WTC11 (cell line): ENCODE results near the gene CAMK2D. TPM values are rescaled to one million over a fixed set of nuclear protein-coding genes. Genes with fewer than 3 reads are reported as not detected.

Source experiments
- ATAC-seq: fragments of 200-7000 bp; cut with Tn5 transposase; 2 replicates; pipeline ENCODE4 v1.10.0; 2021; ENCODE audit warnings: mild to moderate bottlenecking, moderate library complexity
- CTCF ChIA-PET: fragments of 300-600 bp; sonication (Branson Sonifier 250); formaldehyde crosslinking; loops from one replicate; lab custom pipeline; 2021; ENCODE audit warnings: antibody characterized with exemption; lab: Charles Lee
- POLR2A ChIA-PET: fragments of 350-600 bp; sonication (Branson Sonifier 250); formaldehyde crosslinking; loops from one replicate; lab custom pipeline; 2021; ENCODE audit warnings: antibody characterized with exemption; lab: Charles Lee
- DNase-seq: peaks from one replicate; pipeline ENCODE4 v3.0.0; 2021; ENCODE audit warnings: low spot score
- H3K27ac Mint-ChIP-seq: 2 replicates; pipeline ENCODE4 v1.8.0; 2021; ENCODE audit warnings: mixed read lengths
- H3K27me3 Mint-ChIP-seq: 2 replicates; pipeline ENCODE4 v1.8.0; 2021; ENCODE audit warnings: low read depth, mild to moderate bottlenecking, moderate library complexity, mixed read lengths
- H3K36me3 Mint-ChIP-seq: 2 replicates; pipeline ENCODE4 v1.8.0; 2021; ENCODE audit warnings: mixed read lengths
- H3K4me1 Mint-ChIP-seq: 2 replicates; pipeline ENCODE4 v1.8.0; 2022; ENCODE audit warnings: mixed read lengths
- H3K4me3 Mint-ChIP-seq: 2 replicates; pipeline ENCODE4 v1.8.0; 2021; ENCODE audit warnings: mild to moderate bottlenecking, moderate library complexity, mixed read lengths
- H3K9me3 Mint-ChIP-seq: 2 replicates; pipeline ENCODE4 v1.8.0; 2021; ENCODE audit warnings: mixed read lengths
- AFF4 ChIP-seq: sonication (generic); formaldehyde crosslinking; IDR thresholded peaks from 2 replicates; pipeline ENCODE4 v1.8.1; 2023; ENCODE audit warnings: mild to moderate bottlenecking, missing genetic modification reagents, borderline replicate concordance
- AR ChIP-seq: fragments of 250-450 bp; sonication (Bioruptor Pico); IDR thresholded peaks from 2 replicates; pipeline ENCODE4 v1.9.0; 2021; ENCODE audit warnings: mild to moderate bottlenecking
- E2F5 ChIP-seq: sonication (generic); formaldehyde crosslinking; IDR thresholded peaks from 2 replicates; pipeline ENCODE4 v1.8.1; 2022; ENCODE audit warnings: mild to moderate bottlenecking, moderate library complexity, missing genetic modification reagents
- ELF4 ChIP-seq: sonication (generic); formaldehyde crosslinking; IDR thresholded peaks from 2 replicates; pipeline ENCODE4 v1.8.1; 2022; ENCODE audit warnings: low read depth, mild to moderate bottlenecking, moderate library complexity, missing genetic modification reagents
- ESRRA ChIP-seq: sonication (generic); formaldehyde crosslinking; IDR thresholded peaks from 2 replicates; pipeline ENCODE4 v1.8.1; 2022; ENCODE audit warnings: mild to moderate bottlenecking, missing genetic modification reagents, borderline replicate concordance
- ETV6 ChIP-seq: sonication (generic); formaldehyde crosslinking; IDR thresholded peaks from 2 replicates; pipeline ENCODE4 v1.8.1; 2022; ENCODE audit warnings: mild to moderate bottlenecking, missing genetic modification reagents
- GRHL2 ChIP-seq: fragments of 250-450 bp; sonication (Bioruptor Pico); IDR thresholded peaks from 2 replicates; pipeline ENCODE4 v1.8.0; 2022; ENCODE audit warnings: mild to moderate bottlenecking, moderate library complexity; ENCODE audit not compliant: insufficient replicate concordance, severe bottlenecking
- MAX ChIP-seq: sonication (generic); formaldehyde crosslinking; IDR thresholded peaks from 2 replicates; pipeline ENCODE4 v1.8.0; 2022; ENCODE audit warnings: mild to moderate bottlenecking, missing genetic modification reagents
- NFATC4 ChIP-seq: fragments of 250-450 bp; sonication (Bioruptor Pico); IDR thresholded peaks from 2 replicates; pipeline ENCODE4 v1.9.0; 2021; ENCODE audit warnings: mild to moderate bottlenecking
- NFYB ChIP-seq: sonication (generic); formaldehyde crosslinking; conservative IDR thresholded peaks from 2 replicates; pipeline ENCODE4 v1.8.0; 2022; ENCODE audit warnings: low read depth, missing genetic modification reagents
- OVOL2 ChIP-seq: fragments of 250-450 bp; sonication (Bioruptor Pico); IDR thresholded peaks from 2 replicates; pipeline ENCODE4 v1.9.0; 2021; ENCODE audit warnings: mild to moderate bottlenecking, borderline replicate concordance
- RORB ChIP-seq: fragments of 250-450 bp; sonication (Bioruptor Pico); IDR thresholded peaks from 2 replicates; pipeline ENCODE4 v1.9.0; 2021; ENCODE audit warnings: mild to moderate bottlenecking
- SMAD4 ChIP-seq: sonication (generic); formaldehyde crosslinking; IDR thresholded peaks from 2 replicates; pipeline ENCODE4 v1.8.0; 2022; ENCODE audit warnings: mild to moderate bottlenecking, missing genetic modification reagents
- TEAD1 ChIP-seq: sonication (generic); formaldehyde crosslinking; IDR thresholded peaks from 2 replicates; pipeline ENCODE4 v1.8.0; 2022; ENCODE audit warnings: mild to moderate bottlenecking, missing genetic modification reagents
- TEAD4 ChIP-seq: sonication (generic); formaldehyde crosslinking; IDR thresholded peaks from 2 replicates; pipeline ENCODE4 v1.8.0; 2022; ENCODE audit warnings: mild to moderate bottlenecking, missing genetic modification reagents
- TP53 ChIP-seq: sonication (generic); formaldehyde crosslinking; IDR thresholded peaks from 2 replicates; pipeline ENCODE4 v1.8.1; 2023; ENCODE audit warnings: mild to moderate bottlenecking, missing genetic modification reagents
- total RNA-seq: library from RNA; stranded (reverse); gene quantifications from 3 replicates; pipeline ENCODE4 v1.2.3, GENCODE V29; 2021
- TF ChIP-seq, protein P1 (sequence below): fragments of 250-450 bp; sonication (Bioruptor Pico); IDR thresholded peaks from 2 replicates; pipeline ENCODE4 v1.9.0; 2021; ENCODE audit warnings: mild to moderate bottlenecking
- TF ChIP-seq, protein P2 (sequence below): sonication (generic); formaldehyde crosslinking; IDR thresholded peaks from 2 replicates; pipeline ENCODE4 v1.8.1; 2023; ENCODE audit warnings: mild to moderate bottlenecking, missing genetic modification reagents, moderate library complexity
- TF ChIP-seq, protein P3 (sequence below): fragments of 250-450 bp; sonication (Bioruptor Pico); IDR thresholded peaks from 2 replicates; pipeline ENCODE4 v1.9.0; 2021; ENCODE audit warnings: mild to moderate bottlenecking, borderline replicate concordance
- TF ChIP-seq, protein P4 (sequence below): sonication (generic); formaldehyde crosslinking; IDR thresholded peaks from 2 replicates; pipeline ENCODE4 v1.8.1; 2023; ENCODE audit warnings: mild to moderate bottlenecking, missing genetic modification reagents

The CAMK2D gene
- total RNA-seq, 1 experiment from 2014 or later: 16.5 TPM

DNA sequence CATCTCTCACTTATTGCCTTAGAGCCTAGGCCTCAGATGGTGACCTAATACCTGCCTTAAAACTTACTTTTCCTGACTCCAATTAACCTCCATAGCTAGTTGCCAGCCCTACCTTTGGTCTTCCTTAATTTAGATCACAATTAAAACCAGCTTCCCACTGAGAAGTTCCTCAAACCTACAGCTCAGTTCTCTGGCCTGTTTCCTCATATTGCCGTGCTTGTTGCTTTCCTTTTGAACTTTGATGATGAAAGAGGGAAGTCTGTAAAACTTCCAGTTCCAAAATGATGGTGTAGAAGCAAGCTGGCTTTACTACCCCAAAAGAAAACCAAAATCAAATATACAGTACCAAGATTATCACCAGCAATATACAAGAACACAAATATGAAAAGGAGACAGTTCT is 28.9 kb upstream of the CAMK2D start (continued):
- TF ChIP-seq GRHL2 (CRISPR knock-in tag) (no peak), NFATC4 (CRISPR knock-in tag) (no peak), SMAD4 (CRISPR knock-in tag) (no peak), AFF4 (no peak)
- TF ChIP-seq, protein P1, sequence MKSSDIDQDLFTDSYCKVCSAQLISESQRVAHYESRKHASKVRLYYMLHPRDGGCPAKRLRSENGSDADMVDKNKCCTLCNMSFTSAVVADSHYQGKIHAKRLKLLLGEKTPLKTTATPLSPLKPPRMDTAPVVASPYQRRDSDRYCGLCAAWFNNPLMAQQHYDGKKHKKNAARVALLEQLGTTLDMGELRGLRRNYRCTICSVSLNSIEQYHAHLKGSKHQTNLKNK (CRISPR knock-in tag): no peak

DNA sequence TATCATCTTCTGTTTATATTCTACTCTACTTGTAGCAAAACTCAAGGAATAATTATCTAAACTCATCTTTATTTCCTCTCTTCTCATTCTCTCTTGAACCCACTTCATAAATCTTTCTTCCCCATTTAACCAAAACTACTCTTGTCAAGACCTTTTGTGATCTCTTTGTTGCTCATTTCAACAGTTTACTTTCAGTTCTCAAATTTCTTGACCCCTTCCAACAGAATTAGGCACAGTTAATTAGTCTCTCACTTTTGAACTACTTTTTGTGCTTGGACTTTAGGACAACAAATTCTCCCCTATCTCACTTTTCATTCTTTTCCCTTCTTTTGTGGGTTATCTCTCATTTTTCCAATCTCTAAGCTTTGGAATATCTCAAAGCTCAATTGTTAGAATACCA is 27.4 kb upstream of the CAMK2D start:
- Mint-ChIP-seq H3K9me3 (peaks cover 25% of the 10 kb centered on the region), H3K4me1 (no peaks in the 10 kb centered on the region), H3K36me3 (peaks cover 5% of the 10 kb centered on the region; the same call in 1 of the 2 replicates), H3K27ac (no peak overlapping the region), H3K4me3 (no peak overlapping the region), H3K27me3 (no peaks in the 10 kb centered on the region)
- DNase-seq (no peak), ATAC-seq (no peak)
- ChIA-PET CTCF (no interaction called here), POLR2A (no interaction called here)
- no peak for TF ChIP-seq MAX (CRISPR knock-in tag)
- TF ChIP-seq, protein P2, sequence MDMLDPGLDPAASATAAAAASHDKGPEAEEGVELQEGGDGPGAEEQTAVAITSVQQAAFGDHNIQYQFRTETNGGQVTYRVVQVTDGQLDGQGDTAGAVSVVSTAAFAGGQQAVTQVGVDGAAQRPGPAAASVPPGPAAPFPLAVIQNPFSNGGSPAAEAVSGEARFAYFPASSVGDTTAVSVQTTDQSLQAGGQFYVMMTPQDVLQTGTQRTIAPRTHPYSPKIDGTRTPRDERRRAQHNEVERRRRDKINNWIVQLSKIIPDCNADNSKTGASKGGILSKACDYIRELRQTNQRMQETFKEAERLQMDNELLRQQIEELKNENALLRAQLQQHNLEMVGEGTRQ (CRISPR knock-in tag): no peak
- TF ChIP-seq ETV6 (CRISPR knock-in tag): no peak
- TF ChIP-seq AR (CRISPR knock-in tag): no peak
- TF ChIP-seq SMAD4 (CRISPR knock-in tag): no peak
- no peak for TF ChIP-seq ELF4 (CRISPR knock-in tag)
- no peak for TF ChIP-seq E2F5
- TF ChIP-seq, protein P3, sequence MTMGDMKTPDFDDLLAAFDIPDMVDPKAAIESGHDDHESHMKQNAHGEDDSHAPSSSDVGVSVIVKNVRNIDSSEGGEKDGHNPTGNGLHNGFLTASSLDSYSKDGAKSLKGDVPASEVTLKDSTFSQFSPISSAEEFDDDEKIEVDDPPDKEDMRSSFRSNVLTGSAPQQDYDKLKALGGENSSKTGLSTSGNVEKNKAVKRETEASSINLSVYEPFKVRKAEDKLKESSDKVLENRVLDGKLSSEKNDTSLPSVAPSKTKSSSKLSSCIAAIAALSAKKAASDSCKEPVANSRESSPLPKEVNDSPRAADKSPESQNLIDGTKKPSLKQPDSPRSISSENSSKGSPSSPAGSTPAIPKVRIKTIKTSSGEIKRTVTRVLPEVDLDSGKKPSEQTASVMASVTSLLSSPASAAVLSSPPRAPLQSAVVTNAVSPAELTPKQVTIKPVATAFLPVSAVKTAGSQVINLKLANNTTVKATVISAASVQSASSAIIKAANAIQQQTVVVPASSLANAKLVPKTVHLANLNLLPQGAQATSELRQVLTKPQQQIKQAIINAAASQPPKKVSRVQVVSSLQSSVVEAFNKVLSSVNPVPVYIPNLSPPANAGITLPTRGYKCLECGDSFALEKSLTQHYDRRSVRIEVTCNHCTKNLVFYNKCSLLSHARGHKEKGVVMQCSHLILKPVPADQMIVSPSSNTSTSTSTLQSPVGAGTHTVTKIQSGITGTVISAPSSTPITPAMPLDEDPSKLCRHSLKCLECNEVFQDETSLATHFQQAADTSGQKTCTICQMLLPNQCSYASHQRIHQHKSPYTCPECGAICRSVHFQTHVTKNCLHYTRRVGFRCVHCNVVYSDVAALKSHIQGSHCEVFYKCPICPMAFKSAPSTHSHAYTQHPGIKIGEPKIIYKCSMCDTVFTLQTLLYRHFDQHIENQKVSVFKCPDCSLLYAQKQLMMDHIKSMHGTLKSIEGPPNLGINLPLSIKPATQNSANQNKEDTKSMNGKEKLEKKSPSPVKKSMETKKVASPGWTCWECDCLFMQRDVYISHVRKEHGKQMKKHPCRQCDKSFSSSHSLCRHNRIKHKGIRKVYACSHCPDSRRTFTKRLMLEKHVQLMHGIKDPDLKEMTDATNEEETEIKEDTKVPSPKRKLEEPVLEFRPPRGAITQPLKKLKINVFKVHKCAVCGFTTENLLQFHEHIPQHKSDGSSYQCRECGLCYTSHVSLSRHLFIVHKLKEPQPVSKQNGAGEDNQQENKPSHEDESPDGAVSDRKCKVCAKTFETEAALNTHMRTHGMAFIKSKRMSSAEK (CRISPR knock-in tag): no peak
- TF ChIP-seq TP53: no peak
- TF ChIP-seq, protein P4, sequence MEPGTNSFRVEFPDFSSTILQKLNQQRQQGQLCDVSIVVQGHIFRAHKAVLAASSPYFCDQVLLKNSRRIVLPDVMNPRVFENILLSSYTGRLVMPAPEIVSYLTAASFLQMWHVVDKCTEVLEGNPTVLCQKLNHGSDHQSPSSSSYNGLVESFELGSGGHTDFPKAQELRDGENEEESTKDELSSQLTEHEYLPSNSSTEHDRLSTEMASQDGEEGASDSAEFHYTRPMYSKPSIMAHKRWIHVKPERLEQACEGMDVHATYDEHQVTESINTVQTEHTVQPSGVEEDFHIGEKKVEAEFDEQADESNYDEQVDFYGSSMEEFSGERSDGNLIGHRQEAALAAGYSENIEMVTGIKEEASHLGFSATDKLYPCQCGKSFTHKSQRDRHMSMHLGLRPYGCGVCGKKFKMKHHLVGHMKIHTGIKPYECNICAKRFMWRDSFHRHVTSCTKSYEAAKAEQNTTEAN: no peak
- TF ChIP-seq ESRRA (CRISPR knock-in tag): no peak
- TF ChIP-seq RORB (CRISPR knock-in tag): no peak
- no peak for TF ChIP-seq NFYB (CRISPR knock-in tag)
- TF ChIP-seq OVOL2 (CRISPR knock-in tag): no peak
- no peak for TF ChIP-seq TEAD1 (CRISPR knock-in tag)
- TF ChIP-seq TEAD4 (CRISPR knock-in tag): no peak
